GM12865 (cell line): ENCODE results near the gene NCAPG2.

Experiments used
- DNase-seq: peaks from one replicate; pipeline ENCODE4 v3.0.0; 2010; ENCODE audit warnings: low read depth
- H3K4me3 ChIP-seq: 2 replicates; pipeline ENCODE4 v1.5.1; 2011; ENCODE audit warnings: mild to moderate bottlenecking, low read depth, low read length, control low read depth
- CTCF ChIP-seq: IDR thresholded peaks from 2 replicates; pipeline ENCODE4 v1.5.1; 2011; ENCODE audit warnings: low read length, control low read depth, low read depth, inconsistent platforms; ENCODE audit not compliant: insufficient read depth; ENCODE audit errors: missing control alignments

NCAPG2 gene

DNA sequence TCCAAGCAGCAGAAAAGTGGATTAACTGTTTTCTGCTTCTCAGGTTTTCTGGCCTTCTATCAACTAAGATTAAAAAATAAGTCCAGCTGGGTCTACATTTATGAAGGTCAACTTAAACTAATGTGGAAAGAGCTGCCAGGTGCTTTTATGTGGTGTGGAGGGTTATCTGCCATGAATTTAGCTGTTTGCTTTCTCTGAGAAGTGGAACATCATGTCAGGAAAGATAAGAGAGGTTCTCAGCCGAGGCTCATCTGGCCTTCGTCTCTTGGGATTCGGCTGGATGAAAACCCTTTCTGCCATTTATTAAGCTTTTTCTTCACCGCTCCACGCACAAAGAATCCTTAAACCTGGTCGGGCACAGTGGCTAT, 122.5 kb downstream of the NCAPG2 start:
- no peak overlapping the region for H3K4me3 ChIP-seq
- TF ChIP-seq CTCF, result no peak
- DNase-seq, result no peak

GRCh38 chr7:158581440-158582088, 123.0 kb downstream of the NCAPG2 start:
- no peak for TF ChIP-seq CTCF
- DNase-seq, result no peak
- no peak overlapping the region for H3K4me3 ChIP-seq
